GM12801 (cell line): ENCODE measurements around the gene TUBGCP6.

ENCODE experiments used
- CTCF ChIP-seq: IDR thresholded peaks from one replicate; pipeline ENCODE4 v1.5.1; 2011; ENCODE audit warnings: control low read depth; ENCODE audit not compliant: insufficient read length; ENCODE audit errors: extremely low read depth

The TUBGCP6 gene

GRCh38 chr22:50228366-50228765, 16.5 kb downstream of the TUBGCP6 start:
- TF ChIP-seq CTCF = no peak

GRCh38 chr22:50227579-50228215, 17.1 kb downstream of the TUBGCP6 start:
- no peak for TF ChIP-seq CTCF

GRCh38 chr22:50226875-50227165, 18.0 kb downstream of the TUBGCP6 start:
- TF ChIP-seq CTCF = no peak

GRCh38 chr22:50226063-50226874, 18.6 kb downstream of the TUBGCP6 start:
- no peak for TF ChIP-seq CTCF

- no peak for TF ChIP-seq CTCF
These were observed 19.4 kb downstream of the TUBGCP6 start for GRCh38 chr22:50225200-50225969.

GRCh38 chr22:50224071-50224470, 20.8 kb downstream of the TUBGCP6 start:
- TF ChIP-seq CTCF = no peak

GRCh38 chr22:50222508-50222907, 22.3 kb downstream of the TUBGCP6 start:
- TF ChIP-seq CTCF = no peak
